GM12878 (cell line): Measurements from ENCODE around the gene RAB10. TPM values are rescaled to one million over a fixed set of nuclear protein-coding genes. Genes with fewer than 3 reads are reported as not detected.

Experiments
- ATAC-seq: fragments of 200-7000 bp; cut with Tn5 transposase; 3 replicates; pipeline ENCODE4 v1.9.1; 2020; ENCODE audit warnings: mild to moderate bottlenecking, moderate library complexity
- BruUV-seq: library from RNA; stranded (reverse); fragments of 400-500 nt; replicated peaks from 2 replicates; lab custom pipeline; 2021; lab: Mats Ljungman, UMichigan
- CTCF ChIA-PET: fragments of 300-600 bp; sonication (Branson Sonifier 250); formaldehyde crosslinking; extraction: SDS; loops from one replicate; lab custom pipeline; 2021; ENCODE audit warnings: inconsistent platforms; lab: Yijun Ruan, JAX
- POLR2A ChIA-PET: fragments of 350-600 bp; formaldehyde crosslinking; extraction: SDS; loops from one replicate; lab custom pipeline; 2021; ENCODE audit warnings: inconsistent platforms; lab: Charles Lee
- RAD21 ChIA-PET: fragments of 300-600 bp; sonication (Branson Sonifier 250); formaldehyde crosslinking; loops from one replicate; lab custom pipeline; 2023; ENCODE audit warnings: antibody characterized with exemption; ENCODE audit not compliant: unreplicated experiment; lab: Charles Lee
- SMC1A ChIA-PET: fragments of 300-600 bp; sonication (Branson Sonifier 250); formaldehyde crosslinking; loops from one replicate; lab custom pipeline; 2023; ENCODE audit not compliant: unreplicated experiment, uncharacterized antibody; lab: Charles Lee
- DNase-seq: peaks from one replicate; pipeline ENCODE4 v3.0.0-alpha.2; 2011; ENCODE audit warnings: low read depth, low spot score
- FAIRE-seq: peaks from 3 replicates; lab custom pipeline; 2011; peaks lifted over from hg19 to GRCh38; lab: Jason Lieb, UNC
- H2AFZ ChIP-seq: 2 replicates; pipeline ENCODE4 v1.6.0; 2011; ENCODE audit warnings: low read depth, low read length, control low read depth; ENCODE audit not compliant: control insufficient read depth
- H3K27ac ChIP-seq: 2 replicates; pipeline ENCODE4 v1.5.1; 2011; ENCODE audit warnings: control low read depth; ENCODE audit not compliant: control insufficient read depth, insufficient read depth
- H3K27me3 ChIP-seq, 2 experiments: replicated peaks in 1 of 2; 2 replicates each; pipeline versions ENCODE4 v1.6.0 to v1.6.1; 2011; ENCODE audit warnings: low read length in 1 of 2; ENCODE audit not compliant: control insufficient read depth in 2 of 2, insufficient read depth in 2 of 2
- H3K36me3 ChIP-seq, 2 experiments: 2 replicates each; pipeline ENCODE4 v1.5.1; 2011; ENCODE audit warnings: low read length in 1 of 2; ENCODE audit not compliant: control insufficient read depth in 2 of 2, insufficient read depth in 2 of 2
- H3K4me1 ChIP-seq: 2 replicates; pipeline ENCODE4 v1.6.1; 2011; ENCODE audit warnings: mild to moderate bottlenecking, low read length, moderate library complexity, mixed read lengths; ENCODE audit not compliant: control insufficient read depth, insufficient read depth
- H3K4me2 ChIP-seq: 2 replicates; pipeline ENCODE4 v1.6.0; 2011; ENCODE audit warnings: control low read depth; ENCODE audit not compliant: control insufficient read depth, insufficient read depth
- H3K4me3 ChIP-seq: fragments of 200-600 bp; sonication (generic); 2 replicates; pipeline ENCODE4 v1.5.1; 2016
- H3K79me2 ChIP-seq: 2 replicates; pipeline ENCODE4 v1.6.0; 2011; ENCODE audit warnings: low read length; ENCODE audit not compliant: control insufficient read depth, insufficient read depth
- H3K9ac ChIP-seq: 2 replicates; pipeline ENCODE4 v1.8.0; 2011; ENCODE audit warnings: low read length, control low read depth, mixed read lengths; ENCODE audit not compliant: control insufficient read depth, insufficient read depth
- H3K9me3 ChIP-seq: replicated peaks from 3 replicates; pipeline ENCODE4 v1.5.1; 2011; ENCODE audit warnings: mild to moderate bottlenecking, low read length; ENCODE audit not compliant: control insufficient read depth, insufficient read depth
- H4K20me1 ChIP-seq: 2 replicates; pipeline ENCODE4 v1.6.0; 2011; ENCODE audit not compliant: control insufficient read depth, insufficient read depth
- BHLHE40 ChIP-seq, 2 experiments: fragments of 450-650 bp in 1 of 2; IDR thresholded peaks; 2 replicates each; pipeline ENCODE4 v1.6.1; 2011 to 2017; ENCODE audit warnings: low read depth in 2 of 2, borderline replicate concordance in 1 of 2, improper control_type of control experiment in 1 of 2, low read length in 1 of 2, mild to moderate bottlenecking in 1 of 2
- FOS ChIP-seq: IDR thresholded peaks from 3 replicates; pipeline ENCODE4 v1.6.1; 2011; ENCODE audit warnings: borderline replicate concordance; ENCODE audit not compliant: insufficient read length; ENCODE audit errors: extremely low read depth
- IKZF2 ChIP-seq, 2 experiments: fragments of 450-650 bp; IDR thresholded peaks; 2 replicates each; pipeline ENCODE4 v1.6.1; 2017; ENCODE audit warnings: mild to moderate bottlenecking in 2 of 2, moderate library complexity in 2 of 2
- PML ChIP-seq: IDR thresholded peaks from 2 replicates; pipeline ENCODE4 v1.6.1; 2012; ENCODE audit warnings: low read length, inconsistent platforms
- SUPT20H ChIP-seq: IDR thresholded peaks from 2 replicates; pipeline ENCODE4 v1.6.1; 2011; ENCODE audit warnings: low read depth, mild to moderate bottlenecking, low read length, moderate library complexity, borderline replicate concordance; ENCODE audit not compliant: control insufficient read depth
- TCF12 ChIP-seq: IDR thresholded peaks from 2 replicates; pipeline ENCODE4 v1.6.1; 2011; ENCODE audit warnings: low read depth, mild to moderate bottlenecking, low read length
- USF1 ChIP-seq: IDR thresholded peaks from 2 replicates; pipeline ENCODE4 v1.6.1; 2011; ENCODE audit warnings: borderline replicate concordance, low read depth, mild to moderate bottlenecking, moderate library complexity, mixed read lengths, low read length; ENCODE audit not compliant: insufficient read depth; ENCODE audit errors: extremely low read length
- ZNF207 ChIP-seq: fragments of 450-650 bp; IDR thresholded peaks from 2 replicates; pipeline ENCODE4 v1.6.1; 2014; ENCODE audit warnings: antibody characterized with exemption, mild to moderate bottlenecking, borderline replicate concordance
- WGBS: methylation state at CpG from one replicate; pipeline ENCODE4 v1.1.6; 2016; ENCODE audit warnings: low lambda C conversion rate; ENCODE audit not compliant: insufficient replicate concordance, insufficient coverage; ENCODE audit errors: missing lambda C conversion rate; 5-methylcytosine and 5-hydroxymethylcytosine counted together
- in situ Hi-C: fragments of 300-500 bp; cut with MboI; formaldehyde crosslinking; loops from 9 replicates; pipeline ENCODE4 v1.14.3; 2018; ENCODE audit warnings: mixed read lengths
- intact Hi-C: fragments of 100-400 bp; cut with micrococcal nuclease; formaldehyde crosslinking; loops from one replicate; pipeline ENCODE4 v1.14.2; 2022; ENCODE audit not compliant: unreplicated experiment
- polyA plus RNA-seq, 11 experiments: library from polyadenylated mRNA; depleted of rRNA in 4 of 11; unstranded in 6 of 11; stranded (reverse) in 5 of 11; fragments of >200 nt; fragmentation: Nextera tagmentation in 4 of 11; fragmentation: Illumina TruSeq in 1 of 11; extraction: Ambion mirVana in 4 of 11; extraction: Trizol in 1 of 11; gene quantifications; 1 replicate in 1 of 11; 2 replicates in 10 of 11; pipeline versions ENCODE4 v1.2.1 to v1.2.3, GENCODE V29; 2011 to 2016; ENCODE audit warnings: inconsistent platforms in 2 of 11, missing spikeins in 2 of 11, low read depth in 1 of 11
- total RNA-seq, 4 experiments: library from RNA; depleted of rRNA in 3 of 4; stranded (reverse); fragments of >200 nt in 3 of 4; fragmentation: Illumina TruSeq in 1 of 4; extraction: Trizol in 1 of 4; gene quantifications; 2 replicates each; pipeline versions ENCODE4 v1.2.1 to v1.2.3, GENCODE V29; 2013 to 2021
- TF ChIP-seq, protein P1 (sequence below): IDR thresholded peaks from 2 replicates; pipeline ENCODE4 v1.6.1; 2012; ENCODE audit warnings: improper control_type of control experiment, low read depth, low read length; ENCODE audit not compliant: insufficient replicate concordance
- TF ChIP-seq, protein P2 (sequence below): fragments of 450-650 bp; IDR thresholded peaks from 2 replicates; pipeline ENCODE4 v1.6.1; 2017; ENCODE audit warnings: mild to moderate bottlenecking, moderate library complexity
- TF ChIP-seq, protein P3 (sequence below): fragments of 450-650 bp; IDR thresholded peaks from 2 replicates; pipeline ENCODE4 v1.6.1; 2014; ENCODE audit warnings: mild to moderate bottlenecking

The RAB10 gene
- total and polyA plus RNA-seq, 10 of the 15 experiments (the other 5 are each of a cell fraction or from before 2014, with no cell fraction given) = 13.3 to 109 (median 82.0) TPM

DNA sequence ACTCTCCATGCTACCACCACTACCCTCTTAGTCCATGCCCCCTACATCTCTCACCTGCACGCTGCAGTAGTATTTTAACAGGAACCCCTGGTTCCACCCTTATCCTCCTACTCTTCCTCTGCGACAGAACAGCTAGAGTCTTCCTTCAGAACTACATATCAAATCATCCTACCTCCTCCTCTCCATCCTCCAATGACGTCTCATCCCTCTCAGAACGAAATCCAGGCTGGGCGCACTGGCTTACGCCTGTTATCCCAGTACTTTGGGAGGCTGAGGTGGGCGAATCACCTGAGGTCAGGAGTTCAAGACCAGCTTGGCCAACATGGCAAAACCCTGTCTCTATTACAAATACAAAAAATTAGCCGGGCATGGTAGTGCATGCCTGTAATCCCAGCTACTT is 41.3 kb upstream of the RAB10 start:
- no peak for DNase-seq
- ChIA-PET RAD21 (interaction anchor here (1.2 to 1.6 kb wide), 2 partner anchors 11 to 80 kb away, joined by 4 to 5 read pairs; partner anchors contain the start of gene KIF3C), CTCF (interaction anchor here (0.6 to 2.1 kb wide), 11 partner anchors 19 to 155 kb away, joined by 3 to 20 read pairs (median 4); no protein-coding TSS in a partner anchor), SMC1A (interaction anchor here (1.5 to 2.8 kb wide), 2 partner anchors 141 to 152 kb away, joined by 12 to 13 read pairs; no protein-coding TSS in a partner anchor), POLR2A (no interaction called here)
- Histone ChIP-seq H3K27me3 (no peaks in the 10 kb centered on the region), H3K36me3 (no peaks in the 10 kb centered on the region), H2AFZ (no peak overlapping the region), H3K9ac (no peak overlapping the region), H3K27ac (no peak overlapping the region), H3K4me3 (no peak overlapping the region), H3K4me2 (no peak overlapping the region), H3K4me1 (no peaks in the 10 kb centered on the region), H4K20me1 (no peaks in the 10 kb centered on the region), H3K79me2 (no peaks in the 10 kb centered on the region), H3K9me3 (no peaks in the 10 kb centered on the region)
- no peak for ATAC-seq
- no TSS peak for BruUV-seq
- in situ Hi-C loops = loop anchor here (5.0 kb wide), 1 partner anchor 155 kb away; no protein-coding TSS in a partner anchor
- FAIRE-seq = no peak
- WGBS = 42% methylated on average over 8 of the region's 8 CpGs
- intact Hi-C loops = loop anchor here (5.0 to 10.0 kb wide), 2 partner anchors 92 to 340 kb away; no protein-coding TSS in a partner anchor
- no peak for TF ChIP-seq BHLHE40 (IDR thresholded peaks at IDR 0.05; ENCODE audit: borderline replicate concordance in 1 of 2, low read depth in 2 of 2, low read length in 1 of 2)
- TF ChIP-seq, protein P1, sequence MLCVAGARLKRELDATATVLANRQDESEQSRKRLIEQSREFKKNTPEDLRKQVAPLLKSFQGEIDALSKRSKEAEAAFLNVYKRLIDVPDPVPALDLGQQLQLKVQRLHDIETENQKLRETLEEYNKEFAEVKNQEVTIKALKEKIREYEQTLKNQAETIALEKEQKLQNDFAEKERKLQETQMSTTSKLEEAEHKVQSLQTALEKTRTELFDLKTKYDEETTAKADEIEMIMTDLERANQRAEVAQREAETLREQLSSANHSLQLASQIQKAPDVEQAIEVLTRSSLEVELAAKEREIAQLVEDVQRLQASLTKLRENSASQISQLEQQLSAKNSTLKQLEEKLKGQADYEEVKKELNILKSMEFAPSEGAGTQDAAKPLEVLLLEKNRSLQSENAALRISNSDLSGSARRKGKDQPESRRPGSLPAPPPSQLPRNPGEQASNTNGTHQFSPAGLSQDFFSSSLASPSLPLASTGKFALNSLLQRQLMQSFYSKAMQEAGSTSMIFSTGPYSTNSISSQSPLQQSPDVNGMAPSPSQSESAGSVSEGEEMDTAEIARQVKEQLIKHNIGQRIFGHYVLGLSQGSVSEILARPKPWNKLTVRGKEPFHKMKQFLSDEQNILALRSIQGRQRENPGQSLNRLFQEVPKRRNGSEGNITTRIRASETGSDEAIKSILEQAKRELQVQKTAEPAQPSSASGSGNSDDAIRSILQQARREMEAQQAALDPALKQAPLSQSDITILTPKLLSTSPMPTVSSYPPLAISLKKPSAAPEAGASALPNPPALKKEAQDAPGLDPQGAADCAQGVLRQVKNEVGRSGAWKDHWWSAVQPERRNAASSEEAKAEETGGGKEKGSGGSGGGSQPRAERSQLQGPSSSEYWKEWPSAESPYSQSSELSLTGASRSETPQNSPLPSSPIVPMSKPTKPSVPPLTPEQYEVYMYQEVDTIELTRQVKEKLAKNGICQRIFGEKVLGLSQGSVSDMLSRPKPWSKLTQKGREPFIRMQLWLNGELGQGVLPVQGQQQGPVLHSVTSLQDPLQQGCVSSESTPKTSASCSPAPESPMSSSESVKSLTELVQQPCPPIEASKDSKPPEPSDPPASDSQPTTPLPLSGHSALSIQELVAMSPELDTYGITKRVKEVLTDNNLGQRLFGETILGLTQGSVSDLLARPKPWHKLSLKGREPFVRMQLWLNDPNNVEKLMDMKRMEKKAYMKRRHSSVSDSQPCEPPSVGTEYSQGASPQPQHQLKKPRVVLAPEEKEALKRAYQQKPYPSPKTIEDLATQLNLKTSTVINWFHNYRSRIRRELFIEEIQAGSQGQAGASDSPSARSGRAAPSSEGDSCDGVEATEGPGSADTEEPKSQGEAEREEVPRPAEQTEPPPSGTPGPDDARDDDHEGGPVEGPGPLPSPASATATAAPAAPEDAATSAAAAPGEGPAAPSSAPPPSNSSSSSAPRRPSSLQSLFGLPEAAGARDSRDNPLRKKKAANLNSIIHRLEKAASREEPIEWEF = no peak
- no peak for TF ChIP-seq SUPT20H
- no peak for TF ChIP-seq TCF12
- no peak for TF ChIP-seq USF1
- TF ChIP-seq ZNF207 = no peak
- TF ChIP-seq IKZF2 (IDR thresholded peaks at IDR 0.05) = no peak
- TF ChIP-seq, protein P2, sequence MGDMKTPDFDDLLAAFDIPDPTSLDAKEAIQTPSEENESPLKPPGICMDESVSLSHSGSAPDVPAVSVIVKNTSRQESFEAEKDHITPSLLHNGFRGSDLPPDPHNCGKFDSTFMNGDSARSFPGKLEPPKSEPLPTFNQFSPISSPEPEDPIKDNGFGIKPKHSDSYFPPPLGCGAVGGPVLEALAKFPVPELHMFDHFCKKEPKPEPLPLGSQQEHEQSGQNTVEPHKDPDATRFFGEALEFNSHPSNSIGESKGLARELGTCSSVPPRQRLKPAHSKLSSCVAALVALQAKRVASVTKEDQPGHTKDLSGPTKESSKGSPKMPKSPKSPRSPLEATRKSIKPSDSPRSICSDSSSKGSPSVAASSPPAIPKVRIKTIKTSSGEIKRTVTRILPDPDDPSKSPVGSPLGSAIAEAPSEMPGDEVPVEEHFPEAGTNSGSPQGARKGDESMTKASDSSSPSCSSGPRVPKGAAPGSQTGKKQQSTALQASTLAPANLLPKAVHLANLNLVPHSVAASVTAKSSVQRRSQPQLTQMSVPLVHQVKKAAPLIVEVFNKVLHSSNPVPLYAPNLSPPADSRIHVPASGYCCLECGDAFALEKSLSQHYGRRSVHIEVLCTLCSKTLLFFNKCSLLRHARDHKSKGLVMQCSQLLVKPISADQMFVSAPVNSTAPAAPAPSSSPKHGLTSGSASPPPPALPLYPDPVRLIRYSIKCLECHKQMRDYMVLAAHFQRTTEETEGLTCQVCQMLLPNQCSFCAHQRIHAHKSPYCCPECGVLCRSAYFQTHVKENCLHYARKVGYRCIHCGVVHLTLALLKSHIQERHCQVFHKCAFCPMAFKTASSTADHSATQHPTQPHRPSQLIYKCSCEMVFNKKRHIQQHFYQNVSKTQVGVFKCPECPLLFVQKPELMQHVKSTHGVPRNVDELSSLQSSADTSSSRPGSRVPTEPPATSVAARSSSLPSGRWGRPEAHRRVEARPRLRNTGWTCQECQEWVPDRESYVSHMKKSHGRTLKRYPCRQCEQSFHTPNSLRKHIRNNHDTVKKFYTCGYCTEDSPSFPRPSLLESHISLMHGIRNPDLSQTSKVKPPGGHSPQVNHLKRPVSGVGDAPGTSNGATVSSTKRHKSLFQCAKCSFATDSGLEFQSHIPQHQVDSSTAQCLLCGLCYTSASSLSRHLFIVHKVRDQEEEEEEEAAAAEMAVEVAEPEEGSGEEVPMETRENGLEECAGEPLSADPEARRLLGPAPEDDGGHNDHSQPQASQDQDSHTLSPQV = no peak
- TF ChIP-seq, protein P3, sequence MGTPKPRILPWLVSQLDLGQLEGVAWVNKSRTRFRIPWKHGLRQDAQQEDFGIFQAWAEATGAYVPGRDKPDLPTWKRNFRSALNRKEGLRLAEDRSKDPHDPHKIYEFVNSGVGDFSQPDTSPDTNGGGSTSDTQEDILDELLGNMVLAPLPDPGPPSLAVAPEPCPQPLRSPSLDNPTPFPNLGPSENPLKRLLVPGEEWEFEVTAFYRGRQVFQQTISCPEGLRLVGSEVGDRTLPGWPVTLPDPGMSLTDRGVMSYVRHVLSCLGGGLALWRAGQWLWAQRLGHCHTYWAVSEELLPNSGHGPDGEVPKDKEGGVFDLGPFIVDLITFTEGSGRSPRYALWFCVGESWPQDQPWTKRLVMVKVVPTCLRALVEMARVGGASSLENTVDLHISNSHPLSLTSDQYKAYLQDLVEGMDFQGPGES = no peak
- TF ChIP-seq PML = no peak
- TF ChIP-seq FOS = no peak
